ENCODE results near the gene CDC42BPA.
"Not testable (repeated sequence)": the region's sequence is repeated elsewhere in the genome, so short reads cannot be mapped to it uniquely, and the experiment has no call there.

Gene CDC42BPA

GRCh38 chr1:227234998-227235405 lies 83.3 kb downstream of the CDC42BPA start:
- CTCF ChIA-PET, result interaction anchor here (0.6 to 0.9 kb wide), 2 partner anchors 205 to 353 kb away, joined by 4 read pairs; no protein-coding TSS in a partner anchor
- TF ChIP-seq CTCF (conservative IDR thresholded peaks at IDR 0.05; ENCODE audit: low read depth), result peak; percentile 34
- POLR2A ChIA-PET (ENCODE audit: low non-redundant PET), result no interaction called here

DNA sequence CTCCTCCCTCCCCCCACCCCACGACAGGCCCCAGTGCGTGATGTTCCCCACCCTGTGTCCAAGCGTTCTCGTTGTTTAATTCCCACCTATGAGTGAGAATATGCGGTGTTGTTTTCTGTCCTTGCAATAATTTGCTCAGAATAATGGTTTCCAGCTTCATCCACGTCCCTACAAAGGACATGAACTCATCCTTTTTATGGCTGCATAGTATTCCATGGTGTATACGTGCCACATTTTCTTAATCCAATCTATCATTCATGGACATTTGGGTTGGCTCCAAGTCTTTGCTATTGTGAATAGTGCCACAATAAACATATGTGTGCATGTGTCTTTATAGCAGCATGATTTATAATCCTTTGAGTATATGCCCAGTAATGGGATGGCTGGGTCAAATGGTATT lies 87.2 kb downstream of the CDC42BPA start:
- POLR2A ChIA-PET (ENCODE audit: low non-redundant PET); CTCF ChIA-PET; DNase-seq (ENCODE audit: low spot score); H3K27ac ChIP-seq: not testable (repeated sequence)

More at GRCh38 chr1:227234998-227235405, 83.3 kb downstream of the CDC42BPA start:
- no peak overlapping the region for H3K27ac ChIP-seq
- peak; percentile 57 for DNase-seq (ENCODE audit: low spot score)

- no peak for TF ChIP-seq CTCF (conservative IDR thresholded peaks at IDR 0.05; ENCODE audit: low read depth)
- CTCF ChIA-PET, result no interaction called here
- no peak for DNase-seq (ENCODE audit: low spot score)
- POLR2A ChIA-PET (ENCODE audit: low non-redundant PET), result no interaction called here
- H3K27ac ChIP-seq, result no peak overlapping the region
These were observed 90.1 kb downstream of the CDC42BPA start for GRCh38 chr1:227228201-227228600.

DNA sequence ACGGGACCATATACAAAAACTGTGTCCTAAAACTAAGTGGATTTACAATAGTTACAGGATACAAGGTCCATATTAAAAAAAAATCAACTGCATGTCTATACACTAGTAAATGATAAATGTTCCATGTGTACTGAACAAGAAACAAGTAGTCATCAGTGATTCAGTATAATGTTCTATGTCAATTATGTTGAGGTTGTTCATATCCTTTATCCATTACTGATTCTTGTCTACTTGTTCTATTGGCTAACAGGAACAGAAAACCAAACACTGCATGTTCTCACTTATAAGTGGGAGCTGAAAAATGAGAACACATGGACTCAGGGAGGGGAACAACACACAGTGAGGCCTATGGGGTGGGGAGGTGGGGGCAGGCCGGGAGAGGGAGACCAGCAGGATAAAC lies 90.5 kb downstream of the CDC42BPA start:
- no peak for TF ChIP-seq CTCF (conservative IDR thresholded peaks at IDR 0.05; ENCODE audit: low read depth)

GRCh38 chr1:227225715-227226346 lies 92.5 kb downstream of the CDC42BPA start:
- DNase-seq (ENCODE audit: low spot score), result peak; percentile 59
- no peak for TF ChIP-seq CTCF (conservative IDR thresholded peaks at IDR 0.05; ENCODE audit: low read depth)
- no peak overlapping the region for H3K27ac ChIP-seq
- POLR2A ChIA-PET (ENCODE audit: low non-redundant PET), result no interaction called here
- CTCF ChIA-PET, result interaction anchor here (0.7 kb wide), 1 partner anchor 10 kb away, joined by 3 read pairs; no protein-coding TSS in a partner anchor

More for the DNA sequence above, 90.5 kb downstream of the CDC42BPA start:
- POLR2A ChIA-PET (ENCODE audit: low non-redundant PET), result no interaction called here
- no peak for DNase-seq (ENCODE audit: low spot score)
- H3K27ac ChIP-seq, result no peak overlapping the region
- CTCF ChIA-PET, result no interaction called here

- no peak overlapping the region for H3K27ac ChIP-seq
- ChIA-PET CTCF (no interaction called here), POLR2A (ENCODE audit: low non-redundant PET) (no interaction called here)
- no peak for DNase-seq (ENCODE audit: low spot score)
- no peak for TF ChIP-seq CTCF (conservative IDR thresholded peaks at IDR 0.05; ENCODE audit: low read depth)
These were observed 95.0 kb downstream of the CDC42BPA start for GRCh38 chr1:227223171-227223806.

DNA sequence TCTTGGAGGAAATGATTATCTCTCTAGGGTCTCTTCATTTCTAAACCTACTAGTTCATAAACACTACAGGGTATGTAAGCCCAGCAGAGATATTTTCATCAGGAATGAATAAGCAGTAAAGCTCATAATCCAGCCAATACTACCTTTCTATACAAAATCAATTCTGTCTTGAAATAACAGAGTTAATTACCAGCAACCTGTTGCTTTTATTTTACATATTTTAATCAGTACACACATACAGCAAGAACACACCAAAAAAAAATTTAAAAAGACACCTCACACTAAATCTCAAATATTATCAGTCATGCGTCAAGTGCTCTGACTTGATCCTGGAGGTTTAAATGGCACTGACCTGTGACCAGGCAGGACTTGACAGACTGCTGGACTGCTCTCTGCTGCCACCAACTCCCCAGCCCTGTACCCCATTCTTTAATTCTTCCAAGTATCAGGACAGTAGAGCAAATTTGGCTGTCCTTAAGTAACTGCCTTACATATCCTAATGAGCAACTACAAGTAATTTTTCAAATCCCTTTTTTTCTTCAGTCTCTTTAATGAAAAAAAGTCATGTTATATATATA lies 98.5 kb downstream of the CDC42BPA start:
- no peak overlapping the region for H3K27ac ChIP-seq
- ChIA-PET POLR2A (ENCODE audit: low non-redundant PET) (no interaction called here), CTCF (interaction anchor here (0.6 kb wide), 1 partner anchor 789 kb away, joined by 3 read pairs; no protein-coding TSS in a partner anchor)
- no peak for TF ChIP-seq CTCF (conservative IDR thresholded peaks at IDR 0.05; ENCODE audit: low read depth)
- no peak for DNase-seq (ENCODE audit: low spot score)
